Memory B cell (primary cell): ENCODE results near the gene ZKSCAN7.

Source experiments
- ATAC-seq: fragments of 150-1000 bp; cut with Tn5 transposase; 2 replicates; pipeline ENCODE4 v1.10.0; 2021; ENCODE audit warnings: low read depth, mild to moderate bottlenecking, moderate library complexity
- DNase-seq, 2 donors: peaks; one replicate each; pipeline ENCODE4 v3.0.0; 2022; ENCODE audit warnings: low spot score in 2 of 2
- H3K27ac Mint-ChIP-seq: one replicate; pipeline ENCODE4 v1.8.0; 2022; ENCODE audit warnings: mild to moderate bottlenecking, moderate library complexity, mixed read lengths
- H3K27me3 Mint-ChIP-seq: one replicate; pipeline ENCODE4 v1.8.0; 2022; ENCODE audit warnings: mixed read lengths
- H3K36me3 Mint-ChIP-seq: one replicate; pipeline ENCODE4 v1.8.0; 2022; ENCODE audit warnings: mild to moderate bottlenecking, mixed read lengths
- H3K4me1 Mint-ChIP-seq: one replicate; pipeline ENCODE4 v1.8.0; 2022; ENCODE audit warnings: mixed read lengths
- H3K4me3 Mint-ChIP-seq: one replicate; pipeline ENCODE4 v1.8.0; 2022; ENCODE audit warnings: mild to moderate bottlenecking, moderate library complexity, mixed read lengths
- H3K9me3 Mint-ChIP-seq: one replicate; pipeline ENCODE4 v1.8.0; 2022; ENCODE audit warnings: mixed read lengths

Gene ZKSCAN7

GRCh38 chr3:44584646-44585501, 29.9 kb downstream of the ZKSCAN7 start, which contains the start of gene ZNF660:
ZNF660 (plus strand) TSS chr3:44584964; CDS start chr3:44594194, 9,230 bp downstream.
- peak; percentile 61 for ATAC-seq
- no peak for DNase-seq
- peaks cover 5% of the 10 kb centered on the region for H3K9me3 Mint-ChIP-seq
- peaks cover 17% of the 10 kb centered on the region for H3K36me3 Mint-ChIP-seq
- peak within 1 kb of the TSS; percentile 72 for H3K4me3 Mint-ChIP-seq
- H3K4me1 Mint-ChIP-seq: peaks cover 5% of the 10 kb centered on the region
- H3K27me3 Mint-ChIP-seq: peaks cover 11% of the 10 kb centered on the region
- H3K27ac Mint-ChIP-seq: no peak within 1 kb of the TSS

- Mint-ChIP-seq H3K4me3 (no peak overlapping the region), H3K4me1 (no peaks in the 10 kb centered on the region), H3K27me3 (no peaks in the 10 kb centered on the region), H3K36me3 (peaks cover 25% of the 10 kb centered on the region), H3K27ac (no peak overlapping the region), H3K9me3 (peaks cover 20% of the 10 kb centered on the region)
- ATAC-seq (no peak), DNase-seq (no peak)
Observed at GRCh38 chr3:44596621-44597020, 41.6 kb downstream of the ZKSCAN7 start.

- ATAC-seq (no peak), DNase-seq (no peak)
- Mint-ChIP-seq H3K4me1 (no peaks in the 10 kb centered on the region), H3K36me3 (peaks cover 21% of the 10 kb centered on the region), H3K27me3 (no peaks in the 10 kb centered on the region), H3K27ac (no peak overlapping the region), H3K9me3 (peaks cover 4% of the 10 kb centered on the region), H3K4me3 (no peak overlapping the region)
Observed at GRCh38 chr3:44601749-44602148, 46.8 kb downstream of the ZKSCAN7 start.

- ATAC-seq: no peak
- H3K4me3 Mint-ChIP-seq: no peak overlapping the region
- peaks cover 2% of the 10 kb centered on the region for H3K4me1 Mint-ChIP-seq
- H3K9me3 Mint-ChIP-seq: peaks cover 3% of the 10 kb centered on the region
- H3K27ac Mint-ChIP-seq: no peak overlapping the region
- no peaks in the 10 kb centered on the region for H3K27me3 Mint-ChIP-seq
- no peak for DNase-seq
- peaks cover 7% of the 10 kb centered on the region for H3K36me3 Mint-ChIP-seq
Observed at GRCh38 chr3:44612678-44613077, 57.7 kb downstream of the ZKSCAN7 start.
